ENCODE results near the gene NUAK2. TPM values are rescaled to one million over a fixed set of nuclear protein-coding genes. Genes with fewer than 3 reads are reported as not detected.

Gene NUAK2
- total RNA-seq, 1 donor from 2014 or later, result 0.75 TPM

GRCh38 chr1:205263580-205264190 is 57.9 kb downstream of the NUAK2 start:
- intact Hi-C loops (cut with DNase I), result no loop called here
- no peak for DNase-seq (ENCODE audit: low spot score)

DNA sequence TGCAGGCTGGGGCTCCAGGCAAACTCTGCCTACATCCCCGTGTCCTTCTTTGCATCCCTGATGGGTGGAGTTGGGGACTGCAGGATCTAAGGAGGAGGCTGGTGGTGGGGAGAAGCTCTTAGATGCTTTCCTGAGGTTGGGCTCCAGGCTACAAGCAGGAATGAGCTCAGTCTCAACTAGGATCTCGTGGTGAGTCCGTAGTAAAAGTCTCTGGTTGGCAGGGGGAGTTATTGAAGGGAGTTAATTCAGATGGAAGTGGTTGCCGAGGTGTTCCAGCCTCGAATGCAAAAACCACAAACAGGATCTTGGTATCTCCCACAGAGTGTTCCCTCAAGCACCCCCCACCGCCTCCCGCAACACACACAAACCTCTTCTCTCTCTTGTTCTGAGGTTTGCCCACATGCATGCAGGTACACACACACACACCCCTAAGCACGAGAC is 58.8 kb downstream of the NUAK2 start:
- intact Hi-C loops (cut with DNase I), result no loop called here
- no peak for DNase-seq (ENCODE audit: low spot score)

GRCh38 chr1:205261946-205262691 is 59.4 kb downstream of the NUAK2 start:
- intact Hi-C loops (cut with DNase I), result no loop called here
- DNase-seq (ENCODE audit: low spot score), result no peak

DNA sequence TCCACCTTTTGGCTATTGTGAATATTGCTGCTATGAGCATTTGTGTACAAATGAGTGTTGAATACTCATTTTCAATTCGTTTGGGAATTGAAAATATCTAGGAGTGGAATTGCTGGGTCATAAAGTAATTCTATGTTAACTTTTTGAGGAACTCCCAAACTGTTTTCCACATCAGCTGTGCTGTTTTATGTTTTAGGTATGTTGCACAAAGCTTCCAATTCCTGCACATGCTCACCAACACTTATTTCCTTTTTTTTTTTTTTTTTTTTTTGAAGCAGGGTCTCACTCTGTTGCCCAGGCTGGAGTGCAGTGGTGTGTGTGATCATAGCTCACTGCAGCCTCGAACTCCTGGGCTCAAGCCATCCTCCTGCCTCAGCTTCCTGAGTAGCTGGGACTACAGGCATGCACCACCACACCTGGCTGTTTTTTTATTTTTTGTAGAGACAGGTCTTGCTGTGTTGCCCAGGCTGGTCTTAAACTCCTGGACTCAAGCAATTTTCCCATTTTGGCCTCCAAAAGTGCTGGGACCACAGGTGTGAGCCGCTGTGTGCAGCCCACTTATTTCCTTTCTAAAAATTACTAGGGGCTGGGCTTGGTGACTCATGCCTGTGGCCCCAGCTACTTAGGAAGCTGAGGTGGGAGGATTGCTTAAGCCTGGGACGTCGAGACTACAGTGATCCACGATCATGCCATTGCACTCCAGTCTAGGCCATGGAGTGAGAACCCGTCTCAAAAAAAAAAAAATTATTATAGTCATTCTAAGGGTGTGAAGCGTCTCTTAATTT is 60.4 kb downstream of the NUAK2 start:
- intact Hi-C loops (cut with DNase I), result no loop called here
- no peak for DNase-seq (ENCODE audit: low spot score)

DNA sequence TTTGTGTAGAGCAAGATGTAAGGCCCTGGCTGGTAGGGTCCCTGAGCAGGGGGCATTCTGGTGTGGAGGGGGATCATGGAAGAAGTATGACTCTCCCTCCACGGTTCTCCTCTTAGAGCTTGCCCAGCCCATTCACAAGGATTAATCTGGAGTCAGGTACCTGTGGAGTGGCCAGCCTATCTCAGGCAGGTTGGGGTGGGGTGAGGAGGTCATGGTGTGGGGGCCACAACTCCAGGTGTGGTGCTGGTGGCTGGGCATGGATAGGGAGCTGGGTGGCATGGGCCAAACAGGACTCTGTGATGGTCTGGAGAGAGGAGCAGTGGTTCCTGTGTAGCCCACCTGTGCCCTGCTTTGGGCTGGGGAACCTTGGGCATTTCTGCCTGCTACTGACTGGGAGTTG is 61.5 kb downstream of the NUAK2 start:
- intact Hi-C loops (cut with DNase I), result loop anchor here (5.0 kb wide), 2 partner anchors 118 to 273 kb away; no protein-coding TSS in a partner anchor
- no peak for DNase-seq (ENCODE audit: low spot score)

DNA sequence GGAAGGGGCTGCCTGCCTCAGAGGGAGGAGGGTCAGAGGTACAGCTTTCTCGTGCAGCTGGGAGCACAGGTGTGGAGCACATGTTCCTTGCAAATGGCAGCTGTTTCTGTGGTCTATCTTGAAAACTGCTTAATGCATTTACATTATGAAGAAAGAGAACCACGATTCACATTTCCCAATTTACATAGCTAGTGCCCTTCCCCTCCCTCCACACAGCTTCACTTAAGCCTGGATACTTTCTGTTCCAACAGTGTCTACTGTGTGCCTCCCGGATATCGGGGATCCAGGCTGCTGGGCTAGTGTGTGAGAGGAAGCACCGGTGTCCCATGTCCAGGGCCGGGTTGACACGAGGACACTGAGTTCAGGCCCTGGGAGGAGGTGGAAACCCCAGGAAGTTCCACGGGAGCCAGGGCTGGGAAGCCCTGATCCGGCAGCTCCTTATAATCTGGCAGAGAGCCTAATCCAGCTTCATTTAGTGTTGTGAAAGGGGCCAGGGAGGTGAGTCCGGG is 62.2 kb downstream of the NUAK2 start:
- intact Hi-C loops (cut with DNase I), result loop anchor here (5.0 kb wide), 2 partner anchors 117 to 272 kb away; no protein-coding TSS in a partner anchor
- no peak for DNase-seq (ENCODE audit: low spot score)

GRCh38 chr1:205258719-205259118 is 62.8 kb downstream of the NUAK2 start:
- no peak for DNase-seq (ENCODE audit: low spot score)
- intact Hi-C loops (cut with DNase I), result loop anchor here (5.0 kb wide), 2 partner anchors 116 to 271 kb away; no protein-coding TSS in a partner anchor

DNA sequence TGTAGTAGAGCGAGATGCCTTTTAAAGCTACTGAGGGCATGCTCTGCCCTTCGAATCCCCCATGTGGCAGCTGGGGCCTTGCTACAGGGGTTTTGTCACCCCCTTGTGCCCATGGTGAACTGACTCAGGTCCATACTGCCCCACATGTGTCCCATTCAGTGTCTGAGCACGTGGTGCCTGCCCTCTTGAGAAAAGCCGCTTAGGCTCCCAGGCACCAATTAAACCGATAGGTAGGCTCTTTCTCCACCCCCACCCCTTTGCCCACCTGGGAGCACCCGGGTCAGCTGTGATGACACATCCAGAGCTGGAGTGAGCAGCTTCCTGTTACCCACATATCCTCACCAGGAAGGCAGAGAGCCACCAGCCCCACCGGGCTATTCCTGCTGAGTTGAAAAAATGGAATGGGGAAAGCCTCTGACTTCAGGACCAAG is 63.3 kb downstream of the NUAK2 start:
- intact Hi-C loops (cut with DNase I), result loop anchor here (5.0 kb wide), 2 partner anchors 116 to 271 kb away; no protein-coding TSS in a partner anchor
- no peak for DNase-seq (ENCODE audit: low spot score)

GRCh38 chr1:205257735-205258134 is 63.8 kb downstream of the NUAK2 start:
- DNase-seq (ENCODE audit: low spot score), result no peak
- intact Hi-C loops (cut with DNase I), result loop anchor here (2.0 to 5.0 kb wide), 3 partner anchors 29 to 270 kb away; no protein-coding TSS in a partner anchor

DNA sequence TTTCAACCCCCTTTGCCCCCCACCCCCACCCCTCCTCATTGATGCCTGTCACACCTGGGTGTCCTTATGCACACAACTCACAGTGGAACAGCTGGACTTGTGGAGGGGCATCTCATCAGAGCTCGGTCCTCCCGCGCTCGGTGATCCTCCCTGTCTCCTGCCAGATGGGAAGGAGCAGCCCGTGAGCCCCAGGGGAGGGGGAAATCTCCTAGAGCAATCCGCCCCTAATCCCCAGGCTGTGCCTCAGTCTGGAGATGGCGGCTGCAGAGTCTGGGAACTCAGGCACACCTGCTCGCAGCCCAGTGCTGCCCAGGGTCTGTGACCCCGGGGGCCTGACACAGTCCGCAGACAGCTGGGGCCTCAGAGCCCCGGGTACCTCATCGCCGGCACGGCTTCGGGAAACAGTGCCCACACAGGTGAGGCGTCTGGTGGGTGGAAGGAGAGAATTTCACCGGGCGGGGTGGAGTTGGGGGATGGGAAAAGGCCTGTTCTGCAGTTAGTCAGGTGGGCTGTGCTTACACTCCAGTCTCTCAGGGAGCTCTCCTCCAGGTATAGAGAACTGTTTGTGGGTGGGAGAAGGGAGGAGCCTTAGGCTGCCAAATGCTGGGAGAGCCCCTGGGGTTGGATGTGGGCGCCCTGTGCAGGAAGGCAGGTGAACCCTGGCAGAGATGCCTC is 64.5 kb downstream of the NUAK2 start:
- intact Hi-C loops (cut with DNase I), result loop anchor here (1.0 to 5.0 kb wide), 4 partner anchors 28 to 270 kb away; no protein-coding TSS in a partner anchor
- DNase-seq (ENCODE audit: low spot score), result no peak

- intact Hi-C loops (cut with DNase I), result loop anchor here (1.0 to 5.0 kb wide), 4 partner anchors 27 to 269 kb away; no protein-coding TSS in a partner anchor
- peak; percentile 94 for DNase-seq (ENCODE audit: low spot score)
Observed at GRCh38 chr1:205255941-205256780, 65.4 kb downstream of the NUAK2 start.

Other genes with a start within 250 kb of the NUAK2 start
- gene TMEM81, start 237.3 kb downstream of the NUAK2 start, total RNA-seq, result 1.7 TPM
- gene RBBP5, start 199.8 kb downstream of the NUAK2 start, total RNA-seq, result 10.1 TPM
- 7.3 TPM for gene DSTYK, start 110.0 kb downstream of the NUAK2 start, total RNA-seq
- 4.0 TPM for gene TMCC2, start 93.8 kb downstream of the NUAK2 start, total RNA-seq
- not detected for gene KLHDC8A, start 35.2 kb upstream of the NUAK2 start, total RNA-seq
- gene LEMD1, start 100.3 kb upstream of the NUAK2 start, total RNA-seq, result not detected
- gene BLACAT1, start 134.3 kb upstream of the NUAK2 start, total RNA-seq, result not detected
- 195 TPM for gene CDK18, start 182.9 kb upstream of the NUAK2 start, total RNA-seq